Activated B cell treated with CpG ODN at 0.5 μM for 24 hours (primary cell): ENCODE data around the gene ELOVL1. TPM values are rescaled to one million over a fixed set of nuclear protein-coding genes. Genes with fewer than 3 reads are reported as not detected.
A peak's percentile ranks its signal among the peaks of the same experiment; 100 is the strongest.

Experiments
- ATAC-seq: fragments of 200-7000 bp; cut with Tn5 transposase; one replicate; pipeline ENCODE4 v1.10.0; 2021; ENCODE audit warnings: low read depth, mild to moderate bottlenecking, moderate library complexity
- CTCF ChIA-PET: fragments of 350-600 bp; sonication (Branson Sonifier 250); formaldehyde crosslinking; loops from one replicate; lab custom pipeline; 2021; ENCODE audit warnings: antibody characterized with exemption; lab: Charles Lee
- POLR2A ChIA-PET: fragments of 350-600 bp; sonication (Branson Sonifier 250); formaldehyde crosslinking; loops from one replicate; lab custom pipeline; 2021; ENCODE audit warnings: antibody characterized with exemption; lab: Charles Lee
- DNase-seq: peaks from one replicate; pipeline ENCODE4 v3.0.0; 2022
- H3K27ac Mint-ChIP-seq: one replicate; pipeline ENCODE4 v1.8.0; 2020; ENCODE audit warnings: mixed read lengths
- H3K27me3 Mint-ChIP-seq: one replicate; pipeline ENCODE4 v1.8.0; 2021; ENCODE audit warnings: mixed read lengths
- H3K36me3 Mint-ChIP-seq: one replicate; pipeline ENCODE4 v1.8.0; 2021; ENCODE audit warnings: low read depth, mixed read lengths
- H3K4me1 Mint-ChIP-seq: one replicate; pipeline ENCODE4 v1.8.0; 2021; ENCODE audit warnings: mixed read lengths
- H3K4me3 Mint-ChIP-seq: one replicate; pipeline ENCODE4 v1.8.0; 2020; ENCODE audit warnings: mild to moderate bottlenecking, mixed read lengths
- H3K9me3 Mint-ChIP-seq: one replicate; pipeline ENCODE4 v1.8.0; 2020; ENCODE audit warnings: mixed read lengths
- intact Hi-C: fragments of 100-400 bp; cut with micrococcal nuclease; formaldehyde crosslinking; loops from one replicate; pipeline ENCODE4 v1.15.1; 2024
- total RNA-seq: library from RNA; stranded (reverse); gene quantifications from 2 replicates; pipeline ENCODE4 v1.2.3, GENCODE V29; 2022
- TF ChIP-seq, protein P1 (sequence below): fragments of 200-600 bp; IDR thresholded peaks from one replicate; pipeline ENCODE4 v1.8.0; 2022; ENCODE audit warnings: antibody characterized with exemption, mild to moderate bottlenecking

The ELOVL1 gene
- total RNA-seq, 1 donor from 2014 or later = 84.2 TPM

DNA sequence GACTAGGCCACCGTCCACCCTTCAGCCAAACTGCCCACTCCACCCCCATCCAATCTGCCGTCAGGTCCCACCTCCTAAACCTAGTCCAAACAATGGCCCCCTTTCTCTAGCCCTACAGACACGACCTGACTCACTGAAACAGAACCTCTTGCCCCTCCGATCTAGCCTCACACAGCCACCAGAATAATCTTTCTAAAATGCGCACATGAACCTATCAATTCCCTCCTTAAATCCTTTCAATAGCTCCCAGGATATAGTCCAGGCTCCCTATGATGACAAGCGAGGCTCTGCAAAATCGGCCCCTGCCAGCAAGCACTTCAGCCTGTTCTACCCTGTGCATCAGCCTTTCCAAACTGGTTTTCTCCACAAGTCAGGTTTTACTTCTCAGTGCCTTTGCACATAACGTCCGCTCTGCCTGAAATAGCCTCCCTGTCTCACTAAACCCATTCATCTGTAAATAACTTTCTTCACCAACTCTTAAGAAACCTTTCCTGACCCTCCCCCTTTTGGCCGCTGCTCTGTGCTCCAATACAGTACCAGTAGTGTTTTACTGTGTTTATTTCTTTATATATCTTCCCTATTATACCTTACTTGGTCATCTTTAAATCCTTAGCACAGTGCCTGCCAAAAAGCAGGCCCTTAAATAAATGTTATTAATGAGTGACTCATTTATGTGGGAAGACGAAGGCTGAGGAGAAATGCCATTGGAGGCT lies 18.1 kb downstream of the ELOVL1 start:
- ChIA-PET POLR2A (interaction anchor here (0.9 to 3.1 kb wide), 3 partner anchors 9 to 18 kb away, joined by 3 to 19 read pairs (median 11); partner anchors contain the start of genes CDC20 and ELOVL1), CTCF (no interaction called here)
- Mint-ChIP-seq H3K9me3 (no peaks in the 10 kb centered on the region), H3K36me3 (peaks cover 1% of the 10 kb centered on the region), H3K4me3 (peak overlapping the region; percentile 85), H3K27ac (peak overlapping the region; percentile 88), H3K27me3 (no peaks in the 10 kb centered on the region), H3K4me1 (peaks cover 11% of the 10 kb centered on the region)
- ATAC-seq (no peak), DNase-seq (no peak)
- TF ChIP-seq, protein P1, sequence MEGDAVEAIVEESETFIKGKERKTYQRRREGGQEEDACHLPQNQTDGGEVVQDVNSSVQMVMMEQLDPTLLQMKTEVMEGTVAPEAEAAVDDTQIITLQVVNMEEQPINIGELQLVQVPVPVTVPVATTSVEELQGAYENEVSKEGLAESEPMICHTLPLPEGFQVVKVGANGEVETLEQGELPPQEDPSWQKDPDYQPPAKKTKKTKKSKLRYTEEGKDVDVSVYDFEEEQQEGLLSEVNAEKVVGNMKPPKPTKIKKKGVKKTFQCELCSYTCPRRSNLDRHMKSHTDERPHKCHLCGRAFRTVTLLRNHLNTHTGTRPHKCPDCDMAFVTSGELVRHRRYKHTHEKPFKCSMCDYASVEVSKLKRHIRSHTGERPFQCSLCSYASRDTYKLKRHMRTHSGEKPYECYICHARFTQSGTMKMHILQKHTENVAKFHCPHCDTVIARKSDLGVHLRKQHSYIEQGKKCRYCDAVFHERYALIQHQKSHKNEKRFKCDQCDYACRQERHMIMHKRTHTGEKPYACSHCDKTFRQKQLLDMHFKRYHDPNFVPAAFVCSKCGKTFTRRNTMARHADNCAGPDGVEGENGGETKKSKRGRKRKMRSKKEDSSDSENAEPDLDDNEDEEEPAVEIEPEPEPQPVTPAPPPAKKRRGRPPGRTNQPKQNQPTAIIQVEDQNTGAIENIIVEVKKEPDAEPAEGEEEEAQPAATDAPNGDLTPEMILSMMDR = no peak
- intact Hi-C loops = loop anchor here (1.0 to 10.0 kb wide), 5 partner anchors 9 to 1453 kb away; partner anchors contain the start of genes ATP6V0B, B4GALT2, CDC20 and DPH2

DNA sequence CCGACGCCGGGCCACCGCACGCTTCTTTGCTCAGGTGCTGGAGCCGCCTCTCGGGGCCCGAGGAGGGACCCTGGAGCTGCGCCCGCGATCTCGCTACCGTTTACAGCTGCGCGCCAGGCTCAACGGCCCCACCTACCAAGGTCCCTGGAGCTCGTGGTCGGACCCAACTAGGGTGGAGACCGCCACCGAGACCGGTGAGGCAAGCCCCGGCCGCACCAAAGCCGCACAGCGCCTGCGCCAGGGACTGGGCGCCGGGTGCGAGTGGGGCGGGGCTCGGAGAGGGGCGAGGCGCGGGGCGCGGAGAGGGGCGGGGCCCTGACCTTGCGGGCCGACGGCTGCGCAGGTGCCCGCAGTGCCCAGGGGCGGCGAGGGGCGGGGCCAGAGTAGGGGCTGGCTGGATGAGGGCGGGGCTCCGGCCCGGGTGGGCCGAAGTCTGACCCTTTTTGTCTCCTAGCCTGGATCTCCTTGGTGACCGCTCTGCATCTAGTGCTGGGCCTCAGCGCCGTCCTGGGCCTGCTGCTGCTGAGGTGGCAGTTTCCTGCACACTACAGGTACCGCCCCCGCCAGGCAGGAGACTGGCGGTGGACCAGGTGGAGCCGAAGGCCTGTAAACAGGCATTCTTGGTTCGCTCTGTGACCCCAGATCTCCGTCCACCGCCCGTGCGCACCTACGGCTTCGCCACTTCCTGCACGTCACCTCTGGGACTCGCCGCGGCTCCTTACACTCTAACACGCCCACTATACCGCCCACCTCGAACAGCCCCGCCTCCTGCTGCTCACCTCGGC lies 18.8 kb downstream of the ELOVL1 start:
- TF ChIP-seq, protein P1 = no peak
- H3K36me3 Mint-ChIP-seq = no peaks in the 10 kb centered on the region
- CTCF ChIA-PET = no interaction called here
- ATAC-seq (peak; percentile 86), DNase-seq (peak; percentile 65)
- intact Hi-C loops = loop anchor here (1.0 to 5.0 kb wide), 4 partner anchors 9 to 1453 kb away; partner anchors contain the start of genes CDC20, ELOVL1, MED8 and PLK3
- peak overlapping the region; percentile 85 for H3K4me3 Mint-ChIP-seq
- no peaks in the 10 kb centered on the region for H3K9me3 Mint-ChIP-seq
- POLR2A ChIA-PET = interaction anchor here (0.9 to 3.1 kb wide), 3 partner anchors 9 to 19 kb away, joined by 3 to 19 read pairs (median 11); partner anchors contain the start of genes CDC20 and ELOVL1
- peak overlapping the region; percentile 88 for H3K27ac Mint-ChIP-seq
- H3K4me1 Mint-ChIP-seq = peaks cover 11% of the 10 kb centered on the region
- H3K27me3 Mint-ChIP-seq = no peaks in the 10 kb centered on the region

DNA sequence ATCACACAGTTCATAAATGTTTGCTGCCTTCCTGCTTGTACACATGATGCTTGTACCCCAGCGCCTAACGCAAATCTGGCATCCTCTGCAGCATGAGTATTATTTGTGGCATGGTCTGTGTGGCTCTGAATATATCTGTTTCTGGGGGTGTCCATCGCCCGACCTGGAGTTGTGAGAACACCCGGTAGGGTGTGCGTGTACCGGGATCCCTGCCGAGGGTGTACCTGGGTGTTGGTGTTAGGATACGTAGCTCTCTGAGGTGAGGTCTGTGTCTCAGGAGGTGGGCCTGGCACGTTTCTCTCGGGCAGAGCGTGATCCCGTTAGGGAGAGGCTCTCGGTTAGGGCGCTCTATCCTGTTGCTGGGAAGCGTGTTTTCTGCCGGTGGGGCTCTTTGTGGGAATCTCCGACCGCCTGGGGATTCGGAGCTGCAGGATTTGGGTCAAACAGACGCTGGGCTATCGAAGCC lies 19.4 kb downstream of the ELOVL1 start:
- H3K4me1 Mint-ChIP-seq = peaks cover 11% of the 10 kb centered on the region

DNA sequence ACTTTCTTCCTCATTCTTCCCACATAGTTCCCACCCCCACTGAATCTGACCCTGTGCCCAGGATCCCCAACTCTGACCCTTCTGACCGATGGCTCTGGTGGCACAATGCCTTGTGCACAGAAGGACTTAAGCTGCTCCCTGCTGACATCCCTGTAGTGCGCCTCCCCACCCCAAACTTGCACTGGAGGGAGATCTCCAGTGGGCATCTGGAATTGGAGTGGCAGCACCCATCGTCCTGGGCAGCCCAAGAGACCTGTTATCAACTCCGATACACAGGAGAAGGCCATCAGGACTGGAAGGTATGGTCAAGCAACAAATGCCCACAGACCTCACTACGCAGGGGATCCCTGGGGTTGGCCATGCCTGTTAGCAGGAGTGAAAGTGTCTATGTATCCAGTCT lies 21.2 kb downstream of the ELOVL1 start:
- H3K4me1 Mint-ChIP-seq = peaks cover 11% of the 10 kb centered on the region
- H3K36me3 Mint-ChIP-seq = no peaks in the 10 kb centered on the region
- no peak overlapping the region for H3K27ac Mint-ChIP-seq
- H3K27me3 Mint-ChIP-seq = no peaks in the 10 kb centered on the region
- DNase-seq = no peak
- TF ChIP-seq, protein P1 = no peak
- ChIA-PET CTCF (no interaction called here), POLR2A (no interaction called here)
- H3K4me3 Mint-ChIP-seq = no peak overlapping the region
- intact Hi-C loops = loop anchor here (5.0 kb wide), 1 partner anchor 1456 kb away; the partner anchor contains the start of gene PLK3
- H3K9me3 Mint-ChIP-seq = no peaks in the 10 kb centered on the region
- no peak for ATAC-seq

More for the DNA sequence above, 19.4 kb downstream of the ELOVL1 start:
- ChIA-PET CTCF (no interaction called here), POLR2A (interaction anchor here (0.6 to 3.1 kb wide), 3 partner anchors 10 to 580 kb away, joined by 3 to 19 read pairs (median 11); partner anchors contain the start of genes CDC20 and ELOVL1)
- DNase-seq (no peak), ATAC-seq (no peak)
- peak overlapping the region; percentile 47 for H3K4me3 Mint-ChIP-seq
- H3K27ac Mint-ChIP-seq = peak overlapping the region; percentile 22
- no peaks in the 10 kb centered on the region for H3K9me3 Mint-ChIP-seq
- no peaks in the 10 kb centered on the region for H3K27me3 Mint-ChIP-seq
- intact Hi-C loops = loop anchor here (2.0 to 5.0 kb wide), 2 partner anchors 40 to 1454 kb away; partner anchors contain the start of genes MED8, PLK3 and SZT2
- TF ChIP-seq, protein P1 = no peak
- H3K36me3 Mint-ChIP-seq = no peaks in the 10 kb centered on the region
